HG02642 (cell line): ENCODE data around the gene SYT12.
"Not testable (repeated sequence)": the region's sequence is repeated elsewhere in the genome, so short reads cannot be mapped to it uniquely, and the experiment has no call there.

Experiments
- ATAC-seq: cut with Tn5 transposase; IDR thresholded peaks from one replicate; pipeline ENCODE4 v1.9.1; 2021; ENCODE audit warnings: mild to moderate bottlenecking; ENCODE audit not compliant: unreplicated experiment, poor library complexity

The SYT12 gene

GRCh38 chr11:66996609-66997273 is 26.2 kb upstream of the SYT12 start:
- no peak for ATAC-seq

DNA sequence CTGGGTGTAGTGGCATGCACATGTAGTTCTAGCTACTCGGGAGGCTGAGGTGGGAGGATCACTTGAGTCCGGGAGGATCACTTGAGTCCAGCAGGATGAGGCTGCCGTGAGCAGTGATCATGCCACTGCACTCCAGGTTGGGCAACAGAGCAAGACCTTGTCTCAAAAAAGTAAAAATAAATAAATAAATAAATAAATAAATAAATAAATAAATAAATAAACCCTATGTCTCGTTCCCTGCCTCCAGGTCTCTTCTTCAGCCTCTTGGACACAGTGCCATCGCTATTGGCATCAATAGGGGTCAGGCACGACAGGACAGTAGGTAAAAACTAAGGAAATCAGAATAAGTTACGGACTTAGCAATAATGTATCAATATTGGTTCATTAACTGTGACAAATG is 23.4 kb upstream of the SYT12 start:
- no peak for ATAC-seq

GRCh38 chr11:67001332-67001731 is 21.6 kb upstream of the SYT12 start:
- ATAC-seq, result no peak

DNA sequence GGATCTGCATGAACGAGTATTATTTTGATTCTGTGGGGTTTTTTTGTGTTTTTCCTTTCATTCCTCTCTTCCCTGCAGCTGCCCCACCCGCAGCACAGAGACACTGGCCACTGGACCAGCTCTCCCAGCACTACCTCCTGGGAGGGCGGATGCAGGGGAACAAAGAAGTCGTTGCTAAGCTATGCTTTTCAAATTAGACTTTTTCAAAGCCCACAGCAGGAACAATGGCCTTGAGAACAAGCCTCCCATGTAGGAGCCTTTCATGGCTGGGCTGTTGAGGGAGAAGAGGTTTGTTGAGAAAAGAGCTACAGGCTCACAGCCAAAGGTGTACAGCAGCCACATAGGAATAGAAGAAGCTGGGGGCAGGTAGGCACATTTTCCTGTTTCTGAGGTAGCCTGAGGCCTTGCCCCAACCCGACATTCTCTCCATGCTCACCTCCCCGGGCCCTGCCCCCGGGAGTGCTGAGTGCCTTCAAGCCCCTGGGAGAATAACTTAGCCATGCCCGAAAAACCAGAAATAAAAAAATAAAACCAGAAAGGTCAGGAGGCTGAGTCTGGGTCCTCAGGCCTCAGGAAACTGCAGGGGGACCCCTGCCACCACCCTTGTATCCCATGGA is 20.5 kb upstream of the SYT12 start:
- ATAC-seq, result no peak

DNA sequence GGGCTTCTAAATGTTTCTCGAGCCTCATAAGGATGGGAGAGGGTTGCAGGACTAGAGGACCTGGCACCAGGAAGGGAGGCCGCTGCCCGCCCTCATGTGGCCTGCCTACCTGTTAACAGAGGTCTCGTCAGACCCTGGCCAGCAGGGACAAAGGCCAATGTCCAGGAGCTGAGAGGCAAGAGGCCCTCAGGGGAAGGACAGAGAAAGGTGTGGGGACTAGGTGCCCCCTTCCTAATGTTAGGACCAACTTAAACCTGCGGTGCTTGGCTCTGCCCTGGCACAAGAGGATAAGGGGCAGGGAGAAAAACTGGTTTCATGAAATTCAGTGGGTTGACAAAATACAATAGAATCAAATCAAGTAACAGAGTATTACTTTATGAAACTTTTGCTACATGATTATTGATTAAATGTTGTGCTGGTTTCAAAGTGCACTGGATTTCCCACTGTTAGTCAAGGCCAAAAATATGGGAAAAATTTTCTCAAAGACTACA is 20.0 kb upstream of the SYT12 start:
- no peak for ATAC-seq

GRCh38 chr11:67005200-67005599 is 17.7 kb upstream of the SYT12 start:
- ATAC-seq, result not testable (repeated sequence)

DNA sequence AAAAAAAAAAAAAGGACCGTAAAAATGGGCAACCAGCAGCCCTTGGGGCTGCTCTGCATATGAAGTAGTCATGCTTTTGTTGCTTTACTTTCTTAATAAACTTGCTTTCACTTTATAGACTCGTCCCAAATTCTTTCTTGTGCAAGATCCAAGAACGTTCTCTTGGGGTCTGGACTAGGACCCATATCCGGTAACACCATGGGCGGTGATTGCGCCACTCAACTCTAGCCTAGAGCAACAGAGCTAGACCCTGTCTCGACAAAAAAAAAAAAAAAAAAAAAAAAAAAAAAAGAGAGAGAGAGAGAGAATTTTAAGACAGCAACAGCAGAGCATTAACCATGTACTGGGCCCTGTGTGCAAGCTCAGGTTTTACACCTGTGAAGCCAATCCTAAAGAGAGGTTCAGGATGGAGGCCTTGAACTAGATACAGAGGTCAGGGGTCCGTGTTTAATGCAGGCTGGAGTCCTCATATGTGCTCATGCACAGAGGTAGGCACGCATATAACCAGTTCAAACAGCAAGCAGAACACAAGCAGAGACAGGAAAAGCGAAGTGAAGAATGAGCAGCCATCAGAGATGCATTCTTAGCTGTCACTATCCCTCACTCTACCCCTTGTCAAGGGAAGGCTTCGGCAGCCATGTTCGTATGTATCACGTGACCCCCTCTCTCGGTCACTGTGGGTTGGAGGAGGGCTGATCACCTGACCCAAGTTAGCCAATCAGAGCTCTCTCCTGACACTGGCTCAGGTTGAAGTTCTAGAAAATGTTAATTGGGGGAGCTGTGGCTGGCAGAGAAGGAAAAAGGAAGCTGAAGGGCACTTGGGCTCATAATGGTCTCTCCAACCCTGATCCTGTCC is 16.7 kb upstream of the SYT12 start:
- no peak for ATAC-seq

DNA sequence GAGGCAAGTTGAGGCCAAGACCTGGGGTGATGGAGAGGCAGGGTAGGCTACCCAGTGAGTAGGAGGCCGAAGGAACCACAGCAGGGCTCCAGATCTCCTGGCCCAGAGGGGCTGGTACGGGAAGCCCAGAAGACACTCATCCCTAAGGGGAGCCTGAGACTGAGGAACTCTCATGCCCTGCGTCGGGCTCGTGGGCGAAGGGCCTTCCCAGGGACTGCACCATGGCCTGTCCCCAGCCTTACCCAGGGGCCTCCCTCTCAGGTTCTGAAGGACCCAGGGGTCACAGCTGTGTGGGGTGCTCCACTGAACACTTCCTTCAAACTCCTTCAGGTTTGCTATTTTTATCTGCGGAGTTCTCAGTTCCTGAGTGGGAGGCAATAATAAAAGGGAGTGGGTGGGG is 15.8 kb upstream of the SYT12 start:
- ATAC-seq, result no peak

- ATAC-seq, result no peak
Measured at GRCh38 chr11:67010296-67010905, 12.5 kb upstream of the SYT12 start.

DNA sequence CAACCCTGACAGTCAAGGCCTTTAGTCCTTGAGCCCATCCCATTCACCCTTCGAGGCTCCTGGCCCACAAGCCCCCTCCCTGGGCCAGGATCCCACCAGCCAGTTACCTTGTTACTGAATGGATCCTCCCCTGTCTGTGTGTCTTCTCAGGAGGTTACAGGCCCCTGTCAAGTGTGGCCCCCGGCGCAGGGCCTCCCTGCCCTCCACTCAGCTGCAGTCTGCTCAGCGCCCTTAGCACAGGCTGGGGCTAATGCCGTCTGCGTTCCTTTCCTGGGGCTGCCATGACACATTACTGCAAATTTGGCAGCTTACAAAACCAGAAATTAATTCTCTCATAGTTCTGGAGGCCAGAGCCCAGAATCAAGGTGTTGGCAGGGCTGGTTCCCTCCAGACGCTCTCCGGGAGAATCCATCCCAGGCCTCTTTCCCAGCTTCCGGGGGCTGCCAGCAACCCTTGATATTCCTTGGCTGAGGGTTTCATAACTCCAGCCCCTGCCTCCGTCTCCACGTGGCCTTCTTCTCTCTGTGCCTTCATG is 9.4 kb upstream of the SYT12 start:
- ATAC-seq, result no peak

DNA sequence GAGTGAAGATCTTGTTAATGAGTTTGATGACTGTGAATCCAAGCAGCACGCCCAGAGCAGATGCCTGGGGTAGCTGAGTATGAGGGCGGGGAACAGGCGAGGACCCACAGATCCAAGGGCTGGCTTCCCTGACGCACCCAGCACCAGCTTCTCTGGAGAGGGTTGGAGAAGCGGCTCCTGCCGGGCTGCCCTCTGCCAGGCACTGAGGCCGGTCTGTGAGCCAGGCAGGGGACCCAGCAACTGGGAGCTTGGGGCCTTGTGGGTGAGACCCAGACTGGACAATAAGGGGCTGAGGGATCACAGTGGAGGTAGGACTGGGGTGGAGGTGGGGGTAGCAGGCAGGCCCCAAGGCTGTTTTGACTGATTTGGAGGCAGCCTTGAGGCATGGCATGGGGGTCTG is 8.6 kb upstream of the SYT12 start:
- no peak for ATAC-seq

DNA sequence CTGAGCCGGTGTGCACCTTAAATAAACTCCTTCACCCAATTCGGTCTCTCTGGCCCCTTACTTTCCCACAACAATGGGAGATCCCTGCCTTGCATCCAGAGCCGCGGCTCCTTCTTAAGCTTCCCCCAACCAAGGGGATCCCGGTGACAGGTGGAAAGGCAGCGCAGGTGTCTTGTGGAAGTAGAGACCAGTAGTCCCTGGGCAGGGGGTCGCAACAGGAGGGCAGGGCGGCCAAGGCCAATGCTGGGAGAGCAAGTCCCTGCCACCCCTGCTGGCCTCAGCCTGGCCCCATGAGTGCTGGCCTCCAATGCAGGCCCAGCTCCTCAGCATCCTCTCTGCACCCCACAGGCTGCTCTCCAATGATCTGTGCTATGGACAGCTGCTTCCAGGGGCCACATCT is 7.9 kb upstream of the SYT12 start:
- ATAC-seq, result no peak

GRCh38 chr11:67016550-67016949 is 6.4 kb upstream of the SYT12 start:
- no peak for ATAC-seq

- no peak for ATAC-seq
Measured at GRCh38 chr11:67020949-67021348, 2.0 kb upstream of the SYT12 start.

- ATAC-seq, result no peak
Measured at GRCh38 chr11:67022341-67022933, 497 bp upstream of the SYT12 start.

GRCh38 chr11:67023957-67024353 is 1.0 kb downstream of the SYT12 start:
- ATAC-seq, result no peak

DNA sequence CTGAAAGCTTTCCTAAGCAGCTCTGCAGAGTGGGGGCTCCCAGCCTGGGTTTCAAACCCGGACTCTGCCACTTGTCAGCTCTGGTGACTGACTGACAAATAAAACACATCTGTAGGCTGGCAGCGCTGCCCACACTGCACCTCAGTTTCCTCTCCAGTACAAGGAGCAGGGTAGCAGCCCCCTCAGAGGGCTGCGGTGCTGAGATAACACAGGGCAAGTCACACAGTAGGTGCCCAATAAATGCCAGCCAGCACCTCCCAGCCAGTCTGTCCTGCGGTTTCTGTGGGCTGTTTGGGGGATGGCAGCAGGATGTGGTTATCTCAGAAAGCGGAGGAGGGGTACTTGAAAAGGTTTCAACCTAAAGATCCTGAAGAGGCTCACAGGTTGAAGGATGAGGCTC is 1.5 kb downstream of the SYT12 start:
- ATAC-seq, result no peak

DNA sequence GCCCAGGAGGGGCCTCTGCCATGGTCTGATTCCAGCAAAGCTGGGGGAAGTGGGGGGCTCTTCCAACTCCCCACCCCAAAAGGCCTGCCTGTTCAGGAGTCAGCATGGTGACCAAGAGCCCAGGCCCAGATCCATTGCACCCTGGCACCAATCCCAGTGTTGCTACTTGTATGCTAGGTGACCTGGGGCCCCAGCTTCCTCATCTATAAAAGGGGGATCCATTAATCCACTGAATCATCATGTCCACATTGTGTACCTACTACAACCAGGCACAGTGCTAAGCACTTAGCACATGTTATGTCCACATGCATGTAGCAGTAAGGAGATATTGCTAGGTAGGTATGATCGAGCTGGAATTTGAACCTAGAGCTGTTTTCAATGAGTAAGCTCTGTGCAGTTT is 2.0 kb downstream of the SYT12 start:
- no peak for ATAC-seq

DNA sequence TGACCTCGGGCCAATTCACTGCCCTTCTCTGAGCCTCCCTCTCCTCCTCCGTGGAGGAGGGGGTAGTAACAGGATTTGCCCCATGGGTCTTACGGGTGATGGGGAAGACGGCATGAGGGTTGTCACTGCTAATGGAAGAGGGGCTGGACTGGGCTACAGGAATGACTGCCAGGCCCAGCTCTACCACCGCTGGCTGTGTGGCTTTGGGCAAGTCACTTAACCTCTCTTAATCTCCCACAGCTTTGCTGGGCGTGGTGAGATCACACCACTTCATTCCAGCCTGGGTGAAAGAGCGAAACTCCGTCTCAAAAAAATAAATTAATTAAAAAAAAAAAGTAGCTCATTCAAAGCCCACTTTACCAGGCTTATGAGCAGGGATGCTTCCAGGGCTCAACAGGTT is 2.8 kb downstream of the SYT12 start:
- no peak for ATAC-seq

DNA sequence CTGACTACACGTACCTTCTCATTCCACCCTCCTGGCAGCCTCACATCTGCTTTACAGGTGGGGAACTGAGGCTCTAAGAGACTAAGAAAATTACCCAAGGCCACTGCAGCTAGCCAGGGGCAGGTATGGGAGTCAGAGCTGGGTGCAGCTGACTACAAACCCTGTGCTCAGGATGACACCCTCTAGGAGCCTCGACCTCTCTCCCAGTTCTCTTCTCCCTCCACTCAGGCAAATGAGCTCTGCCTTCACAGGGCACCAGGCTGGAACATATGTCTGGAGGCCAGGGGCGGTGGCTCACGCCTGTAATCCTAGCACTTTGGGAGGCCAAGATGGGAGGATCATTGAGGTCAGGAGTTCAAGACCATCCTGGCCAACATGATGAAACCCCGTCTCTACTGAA is 4.0 kb downstream of the SYT12 start:
- ATAC-seq, result no peak
